ENCODE results near the gene IQGAP2.
A peak's percentile ranks its signal among the peaks of the same experiment; 100 is the strongest.

Gene IQGAP2

DNA sequence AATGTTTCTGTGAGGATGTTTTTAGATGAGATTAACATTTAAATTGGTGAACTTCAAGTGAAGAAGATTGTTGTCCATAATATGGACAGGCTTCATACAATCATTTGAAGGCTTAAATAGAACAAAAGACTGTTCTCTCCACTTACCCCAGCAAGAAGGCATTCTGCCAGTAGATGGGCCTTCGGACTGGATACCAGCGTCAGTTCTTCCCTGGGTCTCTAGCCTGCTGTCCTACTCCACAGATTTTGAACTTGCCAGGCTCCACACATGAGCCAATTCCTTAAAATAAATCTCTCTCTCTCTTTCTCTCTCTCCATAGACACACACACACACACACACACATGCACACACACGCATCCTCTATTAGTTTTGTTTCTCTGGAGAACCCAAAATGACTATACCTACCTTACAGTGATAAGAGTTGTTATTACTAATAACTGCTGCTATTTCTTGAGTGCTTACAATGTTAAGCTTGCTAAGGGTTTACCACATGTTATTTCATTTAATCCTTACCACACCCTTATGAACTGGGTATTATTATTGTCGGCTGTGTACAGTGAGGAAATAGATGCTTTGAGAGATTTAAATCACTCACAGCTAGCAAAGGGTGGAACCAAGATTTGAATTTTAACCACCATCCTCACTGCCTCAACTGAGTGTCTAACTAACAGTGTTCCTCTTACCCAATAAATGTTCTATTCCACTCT, 19.8 kb upstream of the IQGAP2 start:
- DNase-seq: no peak
- intact Hi-C loops (cut with DNase I): no loop called here

DNA sequence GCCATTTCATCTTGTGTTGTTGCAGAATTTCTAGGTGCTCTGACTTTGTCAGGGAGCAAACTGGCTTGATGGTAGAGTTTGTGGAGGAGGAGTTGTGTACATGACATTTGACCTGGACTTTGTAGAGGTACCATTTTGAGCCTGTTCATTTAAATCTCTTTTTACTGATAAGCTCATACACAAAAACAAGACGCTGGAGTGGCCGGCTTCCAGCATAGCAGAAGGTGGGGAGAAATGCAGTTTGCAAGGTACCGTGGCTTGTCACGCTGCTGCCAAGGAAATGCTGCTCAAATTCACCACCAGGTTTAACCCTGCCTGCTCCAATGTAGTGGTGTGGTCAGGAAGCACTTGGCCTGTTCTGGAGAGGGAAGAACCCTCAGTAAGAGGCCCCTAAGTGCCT, 18.9 kb upstream of the IQGAP2 start:
- DNase-seq: no peak
- intact Hi-C loops (cut with DNase I): no loop called here

DNA sequence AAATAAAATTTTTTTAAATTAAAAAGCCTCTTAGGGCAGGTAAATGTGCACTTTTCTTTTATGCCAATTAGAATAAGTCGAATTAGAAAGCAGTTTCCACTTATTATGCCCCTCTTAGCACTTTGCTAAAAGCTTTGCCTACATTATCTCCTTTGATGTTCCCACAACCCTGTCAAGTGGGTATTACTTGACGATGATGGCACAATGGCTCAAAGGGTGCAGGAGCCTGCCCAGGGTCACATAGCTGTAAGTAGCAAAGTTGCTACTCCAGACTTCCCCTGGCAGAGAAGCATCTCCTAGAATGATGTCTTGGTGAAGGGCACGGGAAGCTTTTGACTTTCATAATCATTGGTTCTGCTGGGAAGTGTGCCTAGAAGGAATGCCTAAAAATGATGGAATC, 18.4 kb upstream of the IQGAP2 start:
- no peak for DNase-seq
- intact Hi-C loops (cut with DNase I): no loop called here

DNA sequence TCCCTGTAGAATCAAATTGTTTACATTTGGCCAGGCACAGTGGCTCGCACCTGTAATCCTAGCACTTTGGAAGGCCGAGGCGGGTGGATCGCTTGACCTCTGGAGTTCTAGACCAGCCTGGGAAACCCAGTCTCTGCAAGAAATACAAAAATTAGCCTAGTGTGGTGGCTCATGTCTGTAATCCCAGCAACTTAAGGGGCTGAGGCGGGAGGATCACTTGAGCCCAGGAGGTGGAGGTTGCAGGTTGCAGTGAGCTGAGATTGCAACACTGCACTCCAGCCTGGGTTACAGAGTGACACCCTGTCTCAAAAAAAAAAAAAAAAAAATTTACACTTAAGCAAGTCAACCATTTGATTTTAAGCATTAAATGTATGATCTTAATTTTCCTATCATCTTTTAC, 17.5 kb upstream of the IQGAP2 start:
- intact Hi-C loops (cut with DNase I): no loop called here

DNA sequence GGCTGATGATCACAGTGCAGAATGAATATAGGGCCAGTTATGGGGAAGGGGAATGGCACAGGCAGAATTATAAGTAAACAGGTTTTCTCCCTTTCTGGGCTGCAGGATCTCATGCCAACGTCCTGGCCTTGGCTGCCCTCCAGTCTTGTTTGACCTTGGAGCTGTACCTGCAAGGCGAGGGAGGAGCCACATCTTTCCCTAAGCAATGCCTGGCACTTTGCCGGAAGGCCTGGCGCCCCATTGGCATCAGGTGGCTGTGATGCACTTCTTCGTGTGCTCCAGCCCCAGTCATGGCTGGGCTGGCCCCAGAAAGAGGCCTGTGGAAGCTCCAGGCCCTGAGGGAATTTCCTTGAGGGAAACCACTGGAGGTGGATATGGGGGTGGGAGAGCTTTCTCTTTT, 16.7 kb upstream of the IQGAP2 start:
- no peak for DNase-seq
- intact Hi-C loops (cut with DNase I): no loop called here

More for the DNA sequence above, 17.5 kb upstream of the IQGAP2 start:
- no peak for DNase-seq

DNA sequence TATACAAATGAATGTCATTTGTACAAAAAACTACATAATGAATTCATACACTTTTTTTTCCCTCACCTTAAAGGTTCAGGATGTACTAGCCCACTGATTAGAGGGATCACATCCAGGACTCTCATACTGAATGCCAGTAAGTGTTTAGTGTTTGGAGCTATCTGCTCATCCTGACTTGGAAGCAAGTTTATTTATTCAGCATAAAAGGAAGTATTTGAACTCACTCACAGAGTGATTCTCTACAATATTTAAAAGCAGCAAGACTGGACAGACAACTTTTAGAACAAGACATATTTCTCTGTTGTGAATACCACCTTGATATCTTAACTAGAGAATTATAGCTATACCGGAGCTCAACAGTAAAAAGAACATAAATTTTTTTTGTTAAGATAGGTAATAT, 14.8 kb upstream of the IQGAP2 start:
- intact Hi-C loops (cut with DNase I): no loop called here
- no peak for DNase-seq

DNA sequence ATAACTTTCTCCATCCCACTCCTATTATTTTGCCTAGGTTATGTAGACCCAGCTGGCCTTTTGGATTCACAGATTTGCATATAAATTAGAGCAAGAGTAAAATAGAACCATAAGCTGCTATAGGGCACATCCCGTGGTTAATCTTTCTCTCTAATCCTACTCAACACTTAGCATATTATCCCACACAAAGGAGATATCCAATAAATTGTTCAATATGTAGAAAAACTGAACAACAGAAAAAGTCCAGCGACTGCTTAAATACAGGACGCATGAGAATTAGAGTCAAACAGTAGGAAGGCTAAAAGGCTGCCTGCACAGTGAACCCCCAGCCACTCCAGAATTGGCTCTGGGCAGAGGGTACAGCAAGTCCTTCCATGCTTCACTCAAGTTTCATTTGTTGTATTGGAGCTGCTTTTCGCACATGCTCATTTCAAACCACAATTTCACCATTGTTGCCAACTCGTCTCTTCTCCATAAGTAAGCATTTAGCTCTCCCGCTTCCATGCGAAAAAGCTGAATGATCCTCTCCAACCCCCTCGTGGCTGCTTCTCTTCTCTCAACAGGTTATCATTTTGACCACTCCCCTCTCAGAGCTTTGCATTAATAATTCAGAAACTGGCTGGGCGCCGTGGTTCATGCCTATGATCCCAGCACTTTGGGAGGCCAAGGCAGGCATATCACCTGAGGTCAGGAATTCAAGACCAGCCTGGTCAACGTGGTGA, 14.1 kb upstream of the IQGAP2 start:
- no peak for DNase-seq
- intact Hi-C loops (cut with DNase I): no loop called here

DNA sequence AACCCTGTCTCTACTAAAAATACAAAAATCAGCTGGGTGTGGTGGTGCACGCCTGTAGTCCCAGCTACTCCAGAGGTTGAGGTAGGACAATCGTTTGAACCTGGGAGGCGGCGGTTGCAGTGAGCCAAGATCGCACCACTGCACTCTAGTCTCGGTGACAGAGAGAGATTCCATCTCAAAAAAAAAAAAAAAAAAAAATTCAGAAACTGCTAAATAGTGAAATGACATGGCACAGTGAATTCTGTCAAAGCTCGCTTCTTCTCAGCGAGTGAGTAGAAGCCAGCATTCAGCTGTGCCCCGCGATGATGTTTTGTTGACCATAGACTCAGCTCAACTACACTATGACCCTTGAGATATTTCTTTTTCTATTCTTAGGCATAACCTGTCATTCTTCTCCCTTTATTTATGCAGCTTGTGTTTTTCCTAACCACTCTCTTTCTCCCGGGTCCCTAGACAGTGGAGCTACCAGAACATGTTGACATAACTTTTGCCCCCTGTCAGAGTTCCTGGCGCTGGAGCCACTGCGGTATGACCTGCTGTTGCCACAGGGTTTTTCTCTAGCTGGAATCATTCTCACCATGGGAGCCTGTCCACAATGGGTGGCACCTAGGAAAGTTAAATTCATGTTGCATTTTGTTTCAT, 13.5 kb upstream of the IQGAP2 start:
- intact Hi-C loops (cut with DNase I): no loop called here

DNA sequence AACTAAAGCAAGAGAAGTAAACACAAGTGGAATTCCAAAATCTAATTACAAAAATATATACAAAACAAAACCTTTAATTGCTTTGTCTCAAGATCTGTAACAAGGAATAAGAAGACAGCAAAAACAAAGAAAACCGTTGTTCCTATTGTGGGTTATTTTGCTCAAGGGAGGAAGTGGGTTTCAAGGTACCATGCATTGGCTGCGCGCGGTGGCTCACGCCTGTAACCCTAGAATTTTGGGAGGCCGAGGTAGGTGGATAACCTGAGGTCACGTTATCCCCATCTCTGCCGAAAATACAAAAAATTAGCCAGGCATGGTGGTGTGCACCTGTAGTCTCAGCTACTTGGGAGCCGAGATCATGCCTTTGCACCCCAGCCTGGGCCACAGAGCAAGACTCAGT, 12.1 kb upstream of the IQGAP2 start:
- intact Hi-C loops (cut with DNase I): no loop called here
- no peak for DNase-seq

More for the DNA sequence above, 13.5 kb upstream of the IQGAP2 start:
- no peak for DNase-seq

DNA sequence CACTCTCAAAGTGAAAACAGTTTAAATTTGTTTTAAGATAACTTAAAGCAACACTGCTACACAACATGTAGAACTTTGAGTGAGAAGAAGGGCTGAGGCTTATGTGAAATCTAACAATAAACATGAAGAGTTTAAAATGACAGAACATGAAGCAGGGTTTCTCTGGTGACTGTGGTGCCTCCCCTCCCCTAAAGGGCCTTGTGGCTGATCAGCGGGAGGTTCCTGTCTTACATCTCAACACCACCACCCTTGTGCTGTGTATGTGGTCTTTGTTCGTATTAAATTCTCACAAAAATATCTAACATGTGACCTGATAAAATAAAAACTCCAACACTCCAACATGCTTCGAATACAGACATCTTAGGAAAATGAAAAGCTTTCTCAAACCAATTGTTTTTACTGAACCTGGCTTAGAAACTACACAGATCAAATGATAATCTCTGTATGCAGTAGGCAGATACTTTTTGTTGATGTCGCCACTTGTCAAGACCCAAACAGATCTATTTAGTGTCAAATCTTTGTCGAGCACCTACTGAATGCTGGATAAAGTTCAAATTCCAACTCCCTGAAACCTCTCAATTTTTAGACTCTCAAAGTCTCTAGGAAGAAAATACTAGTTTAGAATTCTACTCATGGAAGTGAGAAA, 9.9 kb upstream of the IQGAP2 start:
- intact Hi-C loops (cut with DNase I): no loop called here
- no peak for DNase-seq

DNA sequence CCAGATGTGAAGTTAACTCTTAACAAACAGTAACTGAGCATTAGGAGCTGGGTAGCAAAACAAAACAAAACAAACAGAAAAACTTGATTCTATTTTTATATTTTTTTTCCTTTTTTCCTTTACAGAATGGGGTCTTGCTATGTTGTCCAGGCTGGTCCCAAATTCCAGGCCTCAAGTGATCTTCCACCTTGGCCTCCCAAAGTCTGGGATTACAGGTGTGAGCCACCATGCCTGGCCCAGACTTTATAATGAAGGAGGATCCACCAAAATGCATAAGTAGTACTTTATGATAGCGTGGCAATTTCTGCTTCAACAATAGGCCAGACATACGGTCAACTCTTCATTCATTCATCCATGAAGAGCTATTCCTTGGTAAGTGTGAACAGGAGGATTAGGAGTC, 5.9 kb upstream of the IQGAP2 start:
- DNase-seq: no peak
- intact Hi-C loops (cut with DNase I): no loop called here

DNA sequence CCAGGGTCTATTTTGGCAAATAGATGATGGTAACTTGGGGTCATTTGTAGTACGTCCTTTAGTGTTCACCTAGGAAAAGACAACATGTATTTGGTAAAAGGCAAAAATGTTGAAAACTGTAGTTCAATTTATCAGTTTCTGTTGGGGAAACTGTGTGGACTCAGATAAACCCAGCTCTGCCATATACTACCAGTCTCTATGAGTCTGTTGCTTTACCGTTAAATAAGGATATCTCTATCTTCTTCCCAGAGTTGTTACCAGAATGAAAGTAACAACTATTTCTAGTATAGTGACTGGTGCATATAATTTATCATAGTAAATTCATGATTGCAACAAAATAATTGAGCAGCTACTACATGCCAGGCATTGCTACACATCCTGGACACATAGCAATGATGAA, 3.8 kb upstream of the IQGAP2 start:
- no peak for DNase-seq
- intact Hi-C loops (cut with DNase I): no loop called here

DNA sequence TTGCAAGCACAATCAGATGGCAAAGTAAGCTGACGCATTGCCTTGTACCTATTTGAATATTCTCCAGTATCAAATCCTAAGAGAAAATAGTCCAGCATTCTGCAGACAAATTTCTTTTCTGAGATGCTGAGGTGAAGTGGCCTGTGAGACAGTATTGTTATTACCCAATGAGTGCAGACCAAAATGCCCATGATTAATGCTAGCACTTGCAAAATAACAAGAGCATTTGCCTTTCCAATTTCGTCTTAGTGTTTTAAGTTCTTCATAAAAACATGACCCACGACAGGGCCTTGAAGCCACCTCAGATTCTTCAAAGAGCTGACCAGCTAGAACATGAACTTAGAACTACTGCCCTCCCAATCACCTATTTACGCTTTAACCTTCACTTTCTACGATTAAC, 2.6 kb upstream of the IQGAP2 start:
- intact Hi-C loops (cut with DNase I): no loop called here
- no peak for DNase-seq

DNA sequence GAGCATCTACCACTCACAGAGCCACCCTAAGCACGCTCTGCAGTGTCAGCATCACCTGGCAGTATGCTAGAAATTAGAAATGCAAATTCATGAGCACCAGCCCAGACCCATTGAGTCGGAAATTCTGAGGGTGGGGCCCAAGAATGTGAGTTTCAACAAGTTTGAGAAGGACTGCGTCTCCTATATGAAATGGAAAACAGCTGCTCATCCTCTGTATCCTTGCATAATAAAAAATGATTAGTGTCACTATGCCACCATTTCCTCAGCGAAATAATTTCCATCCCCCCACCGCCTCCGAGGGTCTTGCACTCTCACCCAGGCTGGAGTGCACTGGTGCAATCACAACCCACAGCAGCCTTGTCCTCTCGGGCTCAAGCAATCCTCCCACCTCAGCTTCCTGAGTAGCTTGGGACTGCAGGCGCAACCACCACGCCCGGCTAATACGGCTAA, 1.3 kb upstream of the IQGAP2 start:
- intact Hi-C loops (cut with DNase I): no loop called here
- no peak for DNase-seq

DNA sequence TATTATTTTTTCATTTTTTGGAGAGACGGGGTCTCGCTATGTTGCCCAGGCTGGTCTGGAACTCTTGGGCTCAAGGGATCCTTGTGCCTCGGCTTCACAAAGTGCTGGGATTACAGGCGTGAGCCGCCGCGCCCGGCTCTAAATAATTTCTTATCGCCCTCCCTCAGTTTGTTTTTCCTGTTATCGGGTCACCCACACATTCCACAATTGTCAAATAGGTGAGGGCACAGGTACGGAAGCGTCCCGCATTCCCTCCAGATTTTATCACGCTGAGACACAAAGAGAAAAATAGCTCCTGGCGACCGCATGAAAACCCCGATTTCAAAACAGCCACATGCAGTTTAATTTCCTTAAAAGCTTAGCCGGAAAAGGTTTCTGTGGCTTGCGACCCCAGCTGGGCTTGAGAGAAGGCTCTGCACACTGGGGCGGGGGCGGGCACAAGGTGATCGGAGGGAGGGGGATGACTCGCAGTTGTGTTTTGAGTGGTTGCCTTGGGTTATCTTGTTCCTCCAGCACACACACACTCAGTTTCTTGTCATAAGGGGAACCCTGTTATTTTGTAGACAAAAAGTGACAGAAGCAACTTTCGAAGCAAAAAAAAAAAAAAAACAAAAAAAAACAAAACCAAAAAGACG, 717 bp upstream of the IQGAP2 start:
- intact Hi-C loops (cut with DNase I): no loop called here
- no peak for DNase-seq

DNA sequence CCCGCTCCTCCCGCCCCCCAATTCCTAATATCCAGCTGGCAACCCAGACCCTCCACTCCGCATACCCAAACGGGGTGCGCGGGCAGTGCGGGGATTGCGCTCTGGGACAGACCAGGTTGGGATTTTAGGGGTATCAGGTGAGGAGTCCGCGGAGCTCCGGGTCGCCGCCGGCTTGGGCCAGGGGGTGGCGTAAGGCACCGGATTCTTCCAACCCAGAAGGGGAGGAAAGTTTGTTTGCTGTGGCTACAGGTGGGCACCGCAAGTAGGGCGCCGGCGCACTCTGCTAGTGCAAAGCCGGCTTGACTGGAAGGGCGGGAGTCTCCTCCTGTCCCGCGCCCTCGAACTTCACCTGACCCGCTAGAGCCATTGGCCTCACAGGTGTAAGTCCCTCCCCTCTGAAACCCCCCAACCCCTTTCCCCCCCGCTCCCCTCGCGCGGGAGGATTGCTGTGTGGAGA, 709 bp downstream of the IQGAP2 start:
- intact Hi-C loops (cut with DNase I): no loop called here
- peak in 1 of 10 donors; percentile 16 for DNase-seq

DNA sequence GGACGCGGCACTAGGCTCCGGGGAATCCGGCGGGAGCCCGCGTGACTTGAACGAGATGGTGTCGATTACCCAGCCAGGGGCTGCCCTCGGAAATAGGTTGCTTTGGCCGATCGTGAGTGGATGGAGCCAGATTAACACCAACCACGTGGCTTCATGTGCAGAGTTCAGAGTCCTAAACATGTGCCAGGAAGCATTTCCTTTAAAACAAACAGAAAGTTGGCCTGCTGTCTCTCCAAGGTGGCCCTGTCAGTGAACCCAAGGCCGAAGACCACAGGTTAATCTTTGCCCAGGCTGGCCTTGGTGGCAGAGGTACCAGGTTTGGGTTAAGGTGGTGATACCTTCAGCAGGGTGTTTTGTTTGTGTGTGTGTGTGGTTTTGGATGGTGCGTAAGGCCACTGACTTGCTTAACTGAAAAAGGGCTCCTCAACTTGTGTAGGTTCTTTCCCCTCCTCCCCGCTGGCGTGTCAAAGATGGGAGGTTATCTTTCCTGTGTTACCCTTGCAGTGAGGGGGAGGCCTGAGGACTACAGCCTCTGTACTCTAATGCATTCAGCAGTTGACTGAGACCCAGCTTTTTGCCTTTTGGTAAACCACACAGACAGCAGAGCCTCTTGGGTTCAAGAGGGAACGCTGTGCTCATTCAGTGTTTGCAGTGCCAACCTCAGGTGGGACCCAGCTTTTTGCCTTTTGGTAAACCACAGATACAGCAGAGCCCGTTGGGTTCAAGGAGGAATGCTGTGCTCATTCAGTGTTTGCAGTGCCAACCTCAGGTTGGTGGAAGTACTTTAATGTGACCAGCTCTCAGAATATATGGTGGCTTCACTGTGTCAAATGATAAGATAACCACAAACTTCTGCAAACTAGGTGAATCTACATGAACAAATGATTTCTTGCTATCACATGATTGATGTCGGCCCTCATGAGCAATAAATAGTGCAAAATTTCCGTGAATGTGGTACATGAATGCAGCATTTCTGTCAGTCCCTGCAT, 1.4 kb downstream of the IQGAP2 start:
- DNase-seq: no peak
- intact Hi-C loops (cut with DNase I): no loop called here

DNA sequence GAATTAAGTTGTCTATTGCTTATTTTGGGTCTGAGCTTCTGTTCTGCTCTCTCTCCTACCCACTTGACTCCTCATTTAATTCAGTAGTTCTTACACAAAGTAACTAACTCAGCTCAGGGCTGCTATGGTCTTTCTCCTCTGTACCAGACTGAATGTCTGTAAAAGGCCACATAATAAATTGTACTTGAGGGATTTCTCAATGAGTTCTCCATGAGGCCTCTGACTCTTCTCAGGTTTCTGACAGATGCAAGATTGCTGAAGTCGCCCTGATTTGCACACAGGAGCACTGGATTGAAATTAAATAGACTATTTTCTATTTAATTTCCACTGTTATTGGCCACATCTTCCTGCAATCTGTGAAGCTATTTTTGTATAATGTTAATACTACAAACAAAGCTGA, 2.9 kb downstream of the IQGAP2 start:
- intact Hi-C loops (cut with DNase I): no loop called here
- DNase-seq: no peak

DNA sequence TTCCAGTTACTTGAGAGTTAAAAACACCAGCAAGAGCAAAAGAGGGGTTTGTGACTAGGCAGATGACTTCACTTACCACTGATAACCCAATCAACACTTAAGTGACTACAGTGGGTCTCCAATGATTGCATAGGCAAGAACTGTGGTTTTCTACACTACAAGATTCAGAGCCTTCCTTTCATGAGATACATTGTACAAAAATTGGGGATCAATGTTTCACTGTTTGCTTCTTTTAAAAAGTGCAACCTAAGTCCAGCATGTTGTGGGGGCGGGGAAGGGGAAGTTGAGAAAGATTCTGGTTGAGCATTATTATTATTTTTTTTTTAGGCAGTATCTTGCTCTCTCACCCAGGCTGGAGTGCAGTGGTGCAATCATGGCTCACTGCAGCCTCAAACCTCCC, 3.6 kb downstream of the IQGAP2 start:
- intact Hi-C loops (cut with DNase I): no loop called here
- no peak for DNase-seq

Measured in posterior cingulate gyrus (tissue), 11 donors.